SK-N-SH treated with all-trans-retinoic acid at 6 μM for 48 hours (cell line): ENCODE measurements around the gene SLC2A4RG.

Experiments
- ATAC-seq: fragments of 200-7000 bp; cut with Tn5 transposase; 3 replicates; pipeline ENCODE4 v1.9.1; 2020; ENCODE audit warnings: mild to moderate bottlenecking, moderate library complexity
- ARNTL ChIP-seq: fragments of 450-650 bp; formaldehyde crosslinking; IDR thresholded peaks from 2 replicates; pipeline ENCODE4 v1.5.0; 2020; ENCODE audit warnings: low read depth, mild to moderate bottlenecking, moderate library complexity, borderline replicate concordance
- BACH2 ChIP-seq: fragments of 250-450 bp; sonication (Bioruptor Pico); IDR thresholded peaks from 2 replicates; pipeline ENCODE4 v1.9.0; 2021; ENCODE audit warnings: mild to moderate bottlenecking, borderline replicate concordance
- CSRNP3 ChIP-seq: fragments of 250-450 bp; sonication (Bioruptor Pico); IDR thresholded peaks from 2 replicates; pipeline ENCODE4 v1.5.1; 2021; ENCODE audit warnings: mild to moderate bottlenecking, moderate library complexity
- ESRRG ChIP-seq: fragments of 250-450 bp; sonication (Bioruptor Pico); IDR thresholded peaks from 2 replicates; pipeline ENCODE4 v1.6.1; 2021; ENCODE audit warnings: mild to moderate bottlenecking
- GLIS3 ChIP-seq: fragments of 250-450 bp; sonication (Bioruptor Pico); IDR thresholded peaks from 2 replicates; pipeline ENCODE4 v1.5.0; 2020; ENCODE audit warnings: mild to moderate bottlenecking, moderate library complexity
- OSR1 ChIP-seq: fragments of 250-450 bp; sonication (Bioruptor Pico); IDR thresholded peaks from 2 replicates; pipeline ENCODE4 v1.8.0; 2022; ENCODE audit warnings: moderate library complexity, mild to moderate bottlenecking, inconsistent platforms
- POU6F1 ChIP-seq: fragments of 250-450 bp; sonication (Bioruptor Pico); IDR thresholded peaks from 2 replicates; pipeline ENCODE4 v1.8.0; 2021; ENCODE audit warnings: low read depth, mild to moderate bottlenecking, moderate library complexity, borderline replicate concordance
- RARB ChIP-seq: fragments of 250-450 bp; sonication (Bioruptor Pico); IDR thresholded peaks from 2 replicates; pipeline ENCODE4 v1.8.0; 2021; ENCODE audit warnings: mild to moderate bottlenecking, moderate library complexity
- SNAI2 ChIP-seq: fragments of 250-450 bp; sonication (Bioruptor Pico); IDR thresholded peaks from 2 replicates; pipeline ENCODE4 v1.5.0; 2020; ENCODE audit warnings: mild to moderate bottlenecking, moderate library complexity
- TCF4 ChIP-seq: fragments of 250-450 bp; sonication (Bioruptor Pico); IDR thresholded peaks from 2 replicates; pipeline ENCODE4 v1.8.0; 2021; ENCODE audit warnings: mild to moderate bottlenecking, moderate library complexity, borderline replicate concordance
- TOX ChIP-seq: fragments of 250-450 bp; sonication (Bioruptor Pico); IDR thresholded peaks from 2 replicates; pipeline ENCODE4 v1.8.0; 2021; ENCODE audit warnings: mild to moderate bottlenecking, moderate library complexity, borderline replicate concordance
- TSHZ2 ChIP-seq: fragments of 250-450 bp; sonication (Bioruptor Pico); IDR thresholded peaks from 2 replicates; pipeline ENCODE4 v1.5.0; 2020; ENCODE audit warnings: mild to moderate bottlenecking, moderate library complexity
- ZC3H10 ChIP-seq: fragments of 250-450 bp; sonication (Bioruptor Pico); IDR thresholded peaks from 2 replicates; pipeline ENCODE4 v1.5.1; 2021; ENCODE audit warnings: mild to moderate bottlenecking, moderate library complexity
- ZFP3 ChIP-seq: fragments of 250-450 bp; sonication (Bioruptor Pico); IDR thresholded peaks from 2 replicates; pipeline ENCODE4 v1.5.0; 2020; ENCODE audit warnings: mild to moderate bottlenecking, moderate library complexity
- ZFP30 ChIP-seq: fragments of 450-650 bp; formaldehyde crosslinking; IDR thresholded peaks from 2 replicates; pipeline ENCODE4 v1.5.0; 2022; ENCODE audit warnings: mild to moderate bottlenecking, moderate library complexity
- ZNF565 ChIP-seq: fragments of 450-650 bp; formaldehyde crosslinking; conservative IDR thresholded peaks from 2 replicates; pipeline ENCODE4 v1.5.0; 2020; ENCODE audit warnings: low read depth, mild to moderate bottlenecking, moderate library complexity
- ZNF70 ChIP-seq: fragments of 450-650 bp; formaldehyde crosslinking; IDR thresholded peaks from 2 replicates; pipeline ENCODE4 v1.5.0; 2020; ENCODE audit warnings: mild to moderate bottlenecking, moderate library complexity
- ZNF8 ChIP-seq: fragments of 450-650 bp; formaldehyde crosslinking; IDR thresholded peaks from 2 replicates; pipeline ENCODE4 v1.5.0; 2020; ENCODE audit warnings: mild to moderate bottlenecking, moderate library complexity
- TF ChIP-seq, protein P1 (sequence below): fragments of 250-450 bp; sonication (Bioruptor Pico); IDR thresholded peaks from 2 replicates; pipeline ENCODE4 v1.8.0; 2020; ENCODE audit warnings: mild to moderate bottlenecking, moderate library complexity, borderline replicate concordance
- TF ChIP-seq, protein P2 (sequence below): fragments of 250-450 bp; sonication (Bioruptor Pico); IDR thresholded peaks from 2 replicates; pipeline ENCODE4 v1.5.1; 2020; ENCODE audit warnings: low read depth, mild to moderate bottlenecking, moderate library complexity

The SLC2A4RG gene

DNA sequence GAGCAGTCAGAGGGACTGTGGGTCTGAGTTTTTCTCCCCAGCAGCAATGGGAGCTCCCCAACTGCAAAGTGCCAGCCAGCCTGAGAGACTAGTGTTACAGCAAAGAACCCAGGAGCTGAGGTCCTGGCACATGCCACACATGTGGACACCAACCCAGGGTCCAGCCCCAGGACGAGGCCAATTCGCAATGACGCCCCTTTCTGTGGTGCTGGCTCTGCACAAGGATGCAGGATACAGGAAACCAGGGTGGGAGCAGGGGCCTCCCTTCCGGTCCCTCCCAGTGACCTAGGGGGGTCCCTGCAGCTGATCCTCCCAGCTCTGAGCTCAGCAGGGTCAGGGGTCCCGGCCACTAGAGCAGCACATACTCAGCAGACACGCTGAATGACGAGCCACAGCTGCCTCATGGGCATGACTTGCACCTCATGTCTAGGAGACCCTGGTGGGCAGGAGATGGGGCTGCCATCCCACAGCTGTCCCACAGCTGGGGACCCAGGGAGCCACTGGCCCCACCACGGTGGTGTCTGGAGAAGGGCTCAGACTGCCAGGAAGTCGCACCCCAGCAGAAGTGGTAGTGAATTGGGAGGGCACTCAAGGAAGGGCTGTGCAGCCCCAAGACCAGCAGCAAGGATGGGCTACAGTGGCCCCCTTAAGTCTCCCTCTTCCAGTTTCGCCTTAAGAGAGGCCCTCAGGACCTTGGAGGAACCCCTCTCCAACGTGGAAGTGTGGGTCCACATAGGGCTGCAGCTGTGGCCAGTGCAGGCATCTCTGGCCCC, 35.4 kb upstream of the SLC2A4RG start:
- TF ChIP-seq CSRNP3 (CRISPR knock-in tag) = no peak
- TF ChIP-seq, protein P1, sequence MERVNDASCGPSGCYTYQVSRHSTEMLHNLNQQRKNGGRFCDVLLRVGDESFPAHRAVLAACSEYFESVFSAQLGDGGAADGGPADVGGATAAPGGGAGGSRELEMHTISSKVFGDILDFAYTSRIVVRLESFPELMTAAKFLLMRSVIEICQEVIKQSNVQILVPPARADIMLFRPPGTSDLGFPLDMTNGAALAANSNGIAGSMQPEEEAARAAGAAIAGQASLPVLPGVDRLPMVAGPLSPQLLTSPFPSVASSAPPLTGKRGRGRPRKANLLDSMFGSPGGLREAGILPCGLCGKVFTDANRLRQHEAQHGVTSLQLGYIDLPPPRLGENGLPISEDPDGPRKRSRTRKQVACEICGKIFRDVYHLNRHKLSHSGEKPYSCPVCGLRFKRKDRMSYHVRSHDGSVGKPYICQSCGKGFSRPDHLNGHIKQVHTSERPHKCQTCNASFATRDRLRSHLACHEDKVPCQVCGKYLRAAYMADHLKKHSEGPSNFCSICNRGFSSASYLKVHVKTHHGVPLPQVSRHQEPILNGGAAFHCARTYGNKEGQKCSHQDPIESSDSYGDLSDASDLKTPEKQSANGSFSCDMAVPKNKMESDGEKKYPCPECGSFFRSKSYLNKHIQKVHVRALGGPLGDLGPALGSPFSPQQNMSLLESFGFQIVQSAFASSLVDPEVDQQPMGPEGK (CRISPR knock-in tag) = no peak
- no peak for TF ChIP-seq POU6F1 (CRISPR knock-in tag)
- TF ChIP-seq GLIS3 (CRISPR knock-in tag) = no peak
- TF ChIP-seq TOX (CRISPR knock-in tag) = no peak
- TF ChIP-seq TCF4 = no peak
- TF ChIP-seq SNAI2 (CRISPR knock-in tag) = no peak
- TF ChIP-seq ZC3H10 (CRISPR knock-in tag) = no peak
- no peak for TF ChIP-seq ZNF565 (CRISPR knock-in tag)
- no peak for TF ChIP-seq ZNF8 (CRISPR knock-in tag)
- TF ChIP-seq, protein P2, sequence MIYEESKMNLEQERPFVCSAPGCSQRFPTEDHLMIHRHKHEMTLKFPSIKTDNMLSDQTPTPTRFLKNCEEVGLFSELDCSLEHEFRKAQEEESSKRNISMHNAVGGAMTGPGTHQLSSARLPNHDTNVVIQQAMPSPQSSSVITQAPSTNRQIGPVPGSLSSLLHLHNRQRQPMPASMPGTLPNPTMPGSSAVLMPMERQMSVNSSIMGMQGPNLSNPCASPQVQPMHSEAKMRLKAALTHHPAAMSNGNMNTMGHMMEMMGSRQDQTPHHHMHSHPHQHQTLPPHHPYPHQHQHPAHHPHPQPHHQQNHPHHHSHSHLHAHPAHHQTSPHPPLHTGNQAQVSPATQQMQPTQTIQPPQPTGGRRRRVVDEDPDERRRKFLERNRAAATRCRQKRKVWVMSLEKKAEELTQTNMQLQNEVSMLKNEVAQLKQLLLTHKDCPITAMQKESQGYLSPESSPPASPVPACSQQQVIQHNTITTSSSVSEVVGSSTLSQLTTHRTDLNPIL (CRISPR knock-in tag) = no peak
- TF ChIP-seq, all 23 proteins: peak for 0
- ATAC-seq = no peak

DNA sequence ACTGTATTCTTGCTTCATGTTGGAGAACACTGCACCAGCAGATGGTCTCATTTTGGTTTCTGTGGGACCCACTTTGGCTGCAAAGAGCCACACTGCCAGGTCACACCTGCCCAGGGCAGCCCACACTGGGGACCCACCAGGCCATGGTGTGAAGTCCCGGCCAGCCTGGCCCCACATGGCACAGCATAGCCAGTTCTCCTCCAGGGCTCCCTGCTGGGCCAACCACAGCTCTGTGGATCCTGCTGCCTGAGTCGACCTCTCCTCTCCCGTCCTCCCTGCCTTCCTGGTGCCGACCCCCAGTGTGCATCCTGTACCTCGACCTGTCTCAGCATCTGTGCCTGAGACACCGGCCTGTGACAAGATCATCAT, 34.8 kb upstream of the SLC2A4RG start:
- no peak for TF ChIP-seq POU6F1 (CRISPR knock-in tag)
- no peak for ATAC-seq

- no peak for ATAC-seq
- TF ChIP-seq ZFP30 (CRISPR knock-in tag) = no peak
- TF ChIP-seq, protein P2 (CRISPR knock-in tag) = no peak
- no peak for TF ChIP-seq TCF4
- no peak for TF ChIP-seq TOX (CRISPR knock-in tag)
- TF ChIP-seq GLIS3 (CRISPR knock-in tag) = no peak
- TF ChIP-seq ZFP3 (CRISPR knock-in tag) = no peak
- no peak for TF ChIP-seq ZNF70 (CRISPR knock-in tag)
- no peak for TF ChIP-seq ARNTL (CRISPR knock-in tag)
- no peak for TF ChIP-seq ZNF565 (CRISPR knock-in tag)
- no peak for TF ChIP-seq OSR1 (CRISPR knock-in tag)
- TF ChIP-seq BACH2 (CRISPR knock-in tag) = no peak
- no peak for TF ChIP-seq TSHZ2 (CRISPR knock-in tag)
- TF ChIP-seq ESRRG (CRISPR knock-in tag) = no peak
- TF ChIP-seq SNAI2 (CRISPR knock-in tag) = no peak
- TF ChIP-seq ZNF8 (CRISPR knock-in tag) = no peak
- no peak for TF ChIP-seq RARB (CRISPR knock-in tag)
- TF ChIP-seq, all 23 proteins: peak for 0
Observed at GRCh38 chr20:63705232-63706026, 34.1 kb upstream of the SLC2A4RG start.
